Mesothelial cell of epicardium (in vitro differentiated cells): ENCODE data around the gene WFS1. TPM values are rescaled to one million over a fixed set of nuclear protein-coding genes. Genes with fewer than 3 reads are reported as not detected.
A peak's percentile ranks its signal among the peaks of the same experiment; 100 is the strongest.

Experiments
- DNase-seq, 2 experiments: peaks; one replicate each; pipeline ENCODE4 v3.0.0; 2021; ENCODE audit warnings: low spot score in 2 of 2; ENCODE audit not compliant: unreplicated experiment in 2 of 2
- H3K27ac Mint-ChIP-seq: 2 replicates; pipeline ENCODE4 v1.8.0; 2021; ENCODE audit warnings: mixed read lengths
- H3K27me3 Mint-ChIP-seq: 2 replicates; pipeline ENCODE4 v1.8.0; 2021; ENCODE audit warnings: low read depth, mixed read lengths
- H3K36me3 Mint-ChIP-seq: 2 replicates; pipeline ENCODE4 v1.8.0; 2021; ENCODE audit warnings: mixed read lengths
- H3K4me1 Mint-ChIP-seq: 2 replicates; pipeline ENCODE4 v1.8.0; 2021; ENCODE audit warnings: mixed read lengths
- H3K4me3 Mint-ChIP-seq: 2 replicates; pipeline ENCODE4 v1.8.0; 2021; ENCODE audit warnings: mild to moderate bottlenecking, moderate library complexity, mixed read lengths
- H3K9me3 Mint-ChIP-seq: 2 replicates; pipeline ENCODE4 v1.8.0; 2021; ENCODE audit warnings: mixed read lengths
- CTCF ChIP-seq: fragments of 200-600 bp; sonication (generic); IDR thresholded peaks from one replicate; pipeline ENCODE4 v1.5.0; 2021; ENCODE audit warnings: antibody characterized with exemption; ENCODE audit not compliant: unreplicated experiment
- total RNA-seq: library from RNA; stranded (reverse); gene quantifications from 3 replicates; pipeline ENCODE4 v1.2.1, GENCODE V29; 2021

The WFS1 gene
- total RNA-seq, 1 donor from 2014 or later, result 34.2 TPM

GRCh38 chr4:6270636-6271121 lies 1.0 kb downstream of the WFS1 start:
- Mint-ChIP-seq H3K27me3 (peaks cover 6% of the 10 kb centered on the region), H3K36me3 (no peaks in the 10 kb centered on the region), H3K4me3 (peak overlapping the region; percentile 83), H3K27ac (peak overlapping the region; percentile 74), H3K9me3 (no peaks in the 10 kb centered on the region), H3K4me1 (peaks cover 37% of the 10 kb centered on the region)
- no peak for TF ChIP-seq CTCF
- no peak for DNase-seq

DNA sequence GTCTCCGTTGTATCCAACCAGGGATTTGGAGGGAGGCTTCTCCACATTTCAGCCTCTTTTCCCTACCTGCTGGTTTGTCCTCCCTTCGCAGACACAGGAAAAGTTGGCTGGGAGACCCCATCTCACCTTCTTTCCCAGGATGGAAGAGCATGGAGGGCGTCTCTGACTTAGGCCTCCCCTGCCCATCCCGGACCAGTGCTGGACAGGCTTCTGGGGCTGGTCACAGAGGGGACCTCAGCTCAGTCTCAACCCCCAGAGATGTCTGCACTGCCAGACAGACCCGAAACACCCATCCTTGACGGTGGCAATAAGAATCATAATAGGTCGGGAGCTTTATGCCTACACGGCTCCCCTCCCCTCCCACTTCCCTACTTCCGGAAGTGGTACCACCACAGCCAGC lies 1.6 kb downstream of the WFS1 start:
- Mint-ChIP-seq H3K4me3 (peak overlapping the region; percentile 83), H3K27me3 (peaks cover 6% of the 10 kb centered on the region), H3K4me1 (peaks cover 38% of the 10 kb centered on the region), H3K36me3 (no peaks in the 10 kb centered on the region), H3K27ac (no peak overlapping the region), H3K9me3 (no peaks in the 10 kb centered on the region)
- DNase-seq, result no peak
- no peak for TF ChIP-seq CTCF

DNA sequence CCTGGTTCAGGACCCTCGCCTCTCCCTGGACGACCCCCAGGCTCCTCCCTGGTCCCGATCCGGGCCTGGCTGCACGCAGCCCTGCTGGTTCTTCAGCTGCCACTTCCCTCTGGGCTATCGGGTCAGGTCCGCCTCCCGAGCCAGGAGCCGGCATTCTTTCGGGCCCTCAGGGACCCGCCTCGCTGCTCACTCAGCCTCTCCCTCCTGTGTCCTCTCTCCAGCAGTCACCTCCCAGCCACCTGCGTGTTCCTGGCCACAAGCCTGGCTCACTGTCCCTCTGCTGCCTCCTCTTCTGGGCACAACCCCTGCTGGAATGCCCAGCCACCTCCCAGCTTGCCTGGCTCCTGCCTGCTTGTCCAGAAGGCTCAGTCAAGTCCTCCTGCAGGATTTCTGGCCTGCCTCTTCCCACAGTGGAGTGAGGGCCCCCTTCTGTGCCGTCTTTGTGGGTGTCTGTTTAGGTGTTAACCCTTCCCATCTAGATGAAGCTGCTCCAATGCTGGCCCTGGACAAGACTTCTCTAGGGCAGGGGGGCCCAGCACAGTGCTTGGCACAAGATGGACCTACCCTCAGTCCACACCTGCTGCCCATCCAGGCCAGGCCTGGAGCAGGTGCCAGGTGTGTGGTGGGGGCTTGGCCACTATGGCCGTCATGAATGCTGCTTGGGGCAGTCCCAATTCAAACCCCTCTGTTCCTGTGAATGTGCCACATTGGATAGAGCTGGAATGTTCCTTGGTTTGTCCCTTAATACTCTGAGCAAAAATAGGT lies 2.2 kb downstream of the WFS1 start:
- H3K9me3 Mint-ChIP-seq, result no peaks in the 10 kb centered on the region
- peaks cover 6% of the 10 kb centered on the region for H3K27me3 Mint-ChIP-seq
- no peak overlapping the region for H3K27ac Mint-ChIP-seq
- no peaks in the 10 kb centered on the region for H3K36me3 Mint-ChIP-seq
- TF ChIP-seq CTCF, result no peak
- DNase-seq, result no peak
- H3K4me3 Mint-ChIP-seq, result peak overlapping the region; percentile 83
- H3K4me1 Mint-ChIP-seq, result peaks cover 42% of the 10 kb centered on the region

GRCh38 chr4:6272863-6273660 lies 3.4 kb downstream of the WFS1 start:
- Mint-ChIP-seq H3K27me3 (peaks cover under 1% of the 10 kb centered on the region), H3K4me1 (peaks cover 37% of the 10 kb centered on the region), H3K27ac (peak overlapping the region; percentile 84), H3K4me3 (peak overlapping the region; percentile 3), H3K9me3 (no peaks in the 10 kb centered on the region), H3K36me3 (no peaks in the 10 kb centered on the region)
- no peak for TF ChIP-seq CTCF
- DNase-seq, result no peak

GRCh38 chr4:6273661-6273990 lies 4.0 kb downstream of the WFS1 start:
- H3K27ac Mint-ChIP-seq, result peak overlapping the region; percentile 84
- TF ChIP-seq CTCF, result no peak
- peaks cover 37% of the 10 kb centered on the region for H3K4me1 Mint-ChIP-seq
- H3K4me3 Mint-ChIP-seq, result peak overlapping the region; percentile 3
- no peak for DNase-seq
- H3K36me3 Mint-ChIP-seq, result no peaks in the 10 kb centered on the region
- H3K27me3 Mint-ChIP-seq, result no peaks in the 10 kb centered on the region
- no peaks in the 10 kb centered on the region for H3K9me3 Mint-ChIP-seq
